HT-29 (cell line): Measurements from ENCODE around the gene SCYGR8. TPM values are rescaled to one million over a fixed set of nuclear protein-coding genes. Genes with fewer than 3 reads are reported as not detected.
"Not testable (repeated sequence)": the region's sequence is repeated elsewhere in the genome, so short reads cannot be mapped to it uniquely, and the experiment has no call there.

Experiments
- DNase-seq: peaks from one replicate; pipeline ENCODE4 v3.0.0-alpha.2; 2015; ENCODE audit warnings: low spot score
- total RNA-seq: library from RNA; depleted of rRNA; stranded (reverse); fragments of >200 nt; shearing (Covaris generic); gene quantifications from 2 replicates; pipeline ENCODE4 v1.2.3, GENCODE V29; 2014; rRNA removed

The SCYGR8 gene
- not detected in 2 replicates for total RNA-seq

GRCh38 chr2:227745594-227745993 is at the start of gene SCYGR8:
TSS of gene SCYGR8 (plus strand) at chr2:227745894. CDS start at chr2:227745894, 0 bp downstream.
- DNase-seq = no peak

- no peak for DNase-seq
Measured at GRCh38 chr2:227696990-227697679, 48.6 kb upstream of the SCYGR8 start.

- DNase-seq = no peak
Measured at GRCh38 chr2:227701556-227701955, 44.1 kb upstream of the SCYGR8 start.

GRCh38 chr2:227703280-227703732 is 42.4 kb upstream of the SCYGR8 start:
- no peak for DNase-seq

GRCh38 chr2:227703961-227704360 is 41.7 kb upstream of the SCYGR8 start:
- DNase-seq = no peak

GRCh38 chr2:227706859-227707258 is 38.8 kb upstream of the SCYGR8 start:
- no peak for DNase-seq

- no peak for DNase-seq
Measured at GRCh38 chr2:227707390-227707789, 38.3 kb upstream of the SCYGR8 start.

- no peak for DNase-seq
Measured at GRCh38 chr2:227710986-227711385, 34.7 kb upstream of the SCYGR8 start.

- DNase-seq = no peak
Measured at GRCh38 chr2:227713291-227713690, 32.4 kb upstream of the SCYGR8 start.

GRCh38 chr2:227716501-227716900 is 29.2 kb upstream of the SCYGR8 start:
- DNase-seq = no peak

GRCh38 chr2:227717687-227718567 is 27.8 kb upstream of the SCYGR8 start, which contains the start of gene SLC19A3:
TSS of gene SLC19A3 (minus strand) at chr2:227718028. CDS start at chr2:227702318, 15,710 bp downstream.
- peak; percentile 72 for DNase-seq

- no peak for DNase-seq
Measured at GRCh38 chr2:227719641-227720040, 26.1 kb upstream of the SCYGR8 start.

- no peak for DNase-seq
Measured at GRCh38 chr2:227720680-227721079, 25.0 kb upstream of the SCYGR8 start.

GRCh38 chr2:227722821-227723220 is 22.9 kb upstream of the SCYGR8 start:
- DNase-seq = not testable (repeated sequence)

- DNase-seq = no peak
Measured at GRCh38 chr2:227724394-227725039, 21.2 kb upstream of the SCYGR8 start, which contains the start of gene SCYGR6. TSS of gene SCYGR6 (minus strand) at chr2:227724757. CDS start at chr2:227724757, 0 bp downstream.

GRCh38 chr2:227728035-227728434 is 17.7 kb upstream of the SCYGR8 start, which contains the start of gene SCYGR7:
TSS of gene SCYGR7 (plus strand) at chr2:227728335. CDS start at chr2:227728335, 0 bp downstream.
- DNase-seq = no peak

GRCh38 chr2:227739351-227739750 is 6.3 kb upstream of the SCYGR8 start:
- no peak for DNase-seq

- peak; percentile 10 for DNase-seq
Measured at GRCh38 chr2:227740705-227741104, 5.0 kb upstream of the SCYGR8 start.

GRCh38 chr2:227748079-227748478 is 2.4 kb downstream of the SCYGR8 start:
- peak; percentile 53 for DNase-seq

- not testable (repeated sequence) for DNase-seq
Measured at GRCh38 chr2:227756261-227756660, 10.6 kb downstream of the SCYGR8 start.

- no peak for DNase-seq
Measured at GRCh38 chr2:227759411-227760118, 13.9 kb downstream of the SCYGR8 start.
